ENCODE measurements around the gene GOLPH3L.
"Not testable (repeated sequence)": the region's sequence is repeated elsewhere in the genome, so short reads cannot be mapped to it uniquely, and the experiment has no call there.

GOLPH3L gene

DNA sequence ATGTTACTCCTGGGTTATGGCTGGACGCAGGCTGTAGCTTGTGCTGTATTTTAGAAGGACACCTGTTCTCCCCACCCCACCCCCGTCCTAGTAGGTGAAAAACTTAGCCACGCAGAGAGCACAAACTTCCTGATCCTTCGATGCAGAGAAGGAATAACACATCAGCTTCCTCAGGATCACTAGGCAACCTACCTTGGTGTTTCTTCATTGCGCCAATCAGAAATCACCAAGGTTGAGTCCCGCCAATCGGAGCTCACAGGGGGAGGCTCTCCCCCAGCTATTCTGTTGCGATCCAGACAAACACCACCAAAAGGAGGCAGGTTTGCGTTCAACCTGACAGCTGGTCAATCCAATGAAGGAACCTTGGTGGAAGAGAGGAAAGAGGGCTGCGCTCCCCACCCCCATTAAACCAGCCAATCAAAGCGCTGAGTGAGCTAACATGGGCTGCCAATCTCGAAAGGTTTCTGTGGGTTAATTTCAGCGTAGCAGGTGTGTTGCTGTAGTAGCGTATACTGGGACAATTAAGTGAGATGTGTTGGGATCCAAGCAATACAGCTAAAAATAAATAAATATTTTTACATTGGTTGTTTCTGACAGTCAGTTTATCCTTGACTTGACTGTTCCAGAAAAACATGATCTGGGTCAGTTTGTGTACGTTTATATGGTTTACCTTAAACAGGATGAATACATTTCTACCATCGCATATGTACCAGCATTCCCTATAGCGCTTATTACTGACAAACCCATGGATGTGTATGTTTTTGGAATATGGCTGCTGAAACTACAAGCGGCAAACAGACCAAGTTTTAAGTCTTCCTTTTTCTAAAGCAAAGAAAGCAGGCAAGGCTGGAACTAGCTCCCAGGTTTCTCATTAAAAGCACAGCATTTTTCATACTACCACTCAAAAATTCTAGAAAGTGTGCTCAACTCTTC lies at the start of gene GOLPH3L:
GOLPH3L (minus strand) TSS at position 160 of the 933 bp plus-strand sequence. CDS start 2,316 bp downstream, outside the sequence.
- peak; percentile 78 to 94 (median 91) for DNase-seq

- no peak for DNase-seq
Measured at GRCh38 chr1:150730130-150730721, 33.3 kb upstream of the GOLPH3L start.

DNA sequence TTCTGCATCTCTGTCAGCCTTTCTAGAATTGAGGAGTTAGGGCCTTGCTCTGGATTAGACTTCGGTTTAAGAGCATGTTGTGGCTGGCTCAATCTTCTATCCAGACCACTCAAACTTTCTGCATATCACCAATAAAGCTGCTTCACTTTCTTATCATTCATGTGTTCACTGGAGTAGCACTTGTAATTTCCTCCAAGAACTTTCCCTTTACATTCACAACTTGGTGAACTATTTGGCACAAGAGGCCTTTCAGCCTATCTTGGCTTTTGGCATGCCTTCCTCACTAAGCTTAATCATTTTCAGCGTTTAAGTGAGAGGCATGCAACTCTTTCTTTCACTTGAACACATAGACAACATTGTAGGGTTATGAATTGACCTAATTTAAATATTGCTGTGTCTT lies 27.4 kb upstream of the GOLPH3L start:
- no peak for DNase-seq

DNA sequence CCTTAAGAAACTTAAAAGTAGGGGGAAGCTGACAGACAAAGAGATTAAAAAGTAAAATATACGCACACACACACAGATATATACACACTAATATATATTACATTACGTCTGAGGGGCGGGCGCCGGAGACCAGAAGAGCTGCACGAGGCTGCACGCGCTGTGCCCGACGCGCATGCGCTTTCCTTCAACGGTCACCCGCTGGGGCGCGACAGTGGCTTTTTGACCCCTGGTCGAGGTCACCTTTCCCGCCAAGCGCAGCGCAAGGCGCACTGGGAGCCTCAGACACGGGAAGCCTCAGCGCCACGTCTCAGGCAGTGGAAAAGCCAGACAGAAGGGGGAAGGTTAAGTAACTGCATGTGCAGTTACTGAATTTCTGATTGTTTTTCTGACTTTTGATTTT lies 23.7 kb upstream of the GOLPH3L start, which contains the start of gene HORMAD1:
HORMAD1 (minus strand) TSS at position 193 of the 400 bp plus-strand sequence. CDS start 1,390 bp downstream, outside the sequence.
- no peak for DNase-seq

- no peak for DNase-seq
Measured at GRCh38 chr1:150720098-150720497, 23.1 kb upstream of the GOLPH3L start.

- DNase-seq = no peak
Measured at GRCh38 chr1:150718225-150718891, 21.4 kb upstream of the GOLPH3L start.

DNA sequence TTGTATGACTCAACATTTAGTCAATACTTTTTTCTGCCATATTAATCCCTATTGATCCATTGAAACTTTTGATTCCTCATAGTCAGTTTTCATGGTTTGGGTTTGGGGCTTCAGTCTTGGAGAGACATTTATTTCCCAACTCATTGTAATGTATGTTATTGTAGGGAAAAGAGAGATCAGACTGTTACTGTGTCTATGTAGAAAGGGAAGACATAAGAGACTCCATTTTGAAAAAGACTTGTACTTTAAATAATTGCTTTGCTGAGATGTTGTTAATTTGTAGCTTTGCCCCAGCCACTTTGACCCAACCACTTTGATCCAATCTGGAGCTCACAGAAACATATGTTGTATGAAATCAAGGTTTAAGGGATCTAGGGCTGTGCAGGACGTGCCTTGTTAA lies 12.1 kb upstream of the GOLPH3L start:
- not testable (repeated sequence) for DNase-seq

DNA sequence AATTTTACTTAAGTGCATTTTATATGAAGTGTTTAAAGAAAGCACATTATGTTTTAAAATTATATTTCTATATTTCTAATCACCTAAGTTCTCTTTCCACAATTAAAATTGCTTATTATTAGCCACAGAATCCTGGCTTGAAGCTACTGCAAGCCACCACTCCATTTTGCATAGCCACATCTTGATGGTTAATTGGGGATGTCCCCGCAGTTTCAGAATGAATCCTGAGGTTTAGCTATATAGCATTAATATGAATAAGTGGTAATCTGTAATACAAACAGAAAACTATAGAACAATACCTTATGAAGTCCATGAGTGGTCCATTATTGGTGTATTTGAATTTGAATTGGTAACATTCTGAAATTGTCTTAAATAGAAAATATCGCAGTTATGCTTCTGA lies 11.6 kb upstream of the GOLPH3L start:
- DNase-seq = no peak

- no peak for DNase-seq
Measured at GRCh38 chr1:150706091-150706490, 9.1 kb upstream of the GOLPH3L start.

GRCh38 chr1:150703427-150703826 lies 6.5 kb upstream of the GOLPH3L start:
- DNase-seq = no peak

DNA sequence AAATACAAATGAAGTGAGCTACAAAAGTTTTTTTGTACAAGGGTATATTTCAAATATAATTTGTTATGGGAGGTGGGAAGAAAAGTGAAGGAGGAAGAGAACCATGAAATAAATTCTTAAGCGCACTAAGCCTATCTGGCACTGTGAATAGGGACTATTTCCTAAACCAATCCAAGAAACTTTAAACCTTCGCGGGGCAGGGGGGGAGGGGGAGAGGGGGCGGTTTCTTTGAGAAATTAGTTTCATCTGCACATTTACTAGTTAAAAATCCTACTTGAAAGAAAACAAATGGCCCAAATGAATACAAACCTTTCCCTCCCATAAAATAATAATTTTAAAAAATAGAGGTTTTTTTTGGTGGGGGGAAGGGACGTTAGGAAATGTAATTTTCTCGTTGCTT lies 364 bp downstream of the GOLPH3L start:
- peak in 1 of 6 experiments; percentile 35 for DNase-seq

DNA sequence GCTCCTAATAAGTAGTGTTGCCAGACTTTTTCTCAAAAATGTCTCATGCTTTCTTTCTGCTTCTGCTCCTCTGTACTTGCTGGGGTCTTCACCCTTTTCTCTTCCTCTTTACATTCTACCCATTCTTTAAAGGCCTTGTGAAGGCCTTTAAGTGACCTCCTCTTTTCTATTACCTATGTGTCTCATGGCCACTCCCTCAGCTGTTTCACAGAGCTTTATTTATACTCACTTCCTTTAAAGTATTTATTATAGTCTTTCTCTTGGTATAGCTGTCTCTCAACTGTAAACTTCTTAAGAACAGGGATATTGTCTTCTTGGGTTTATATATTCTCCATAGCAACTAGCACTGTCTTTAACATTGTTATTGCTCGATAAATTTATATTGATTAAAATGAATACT lies 792 bp downstream of the GOLPH3L start:
- no peak for DNase-seq

- no peak for DNase-seq
Measured at GRCh38 chr1:150695561-150695960, 1.4 kb downstream of the GOLPH3L start.

- DNase-seq = no peak
Measured at GRCh38 chr1:150692720-150693119, 4.2 kb downstream of the GOLPH3L start.

- no peak for DNase-seq
Measured at GRCh38 chr1:150688763-150689162, 8.2 kb downstream of the GOLPH3L start.

DNA sequence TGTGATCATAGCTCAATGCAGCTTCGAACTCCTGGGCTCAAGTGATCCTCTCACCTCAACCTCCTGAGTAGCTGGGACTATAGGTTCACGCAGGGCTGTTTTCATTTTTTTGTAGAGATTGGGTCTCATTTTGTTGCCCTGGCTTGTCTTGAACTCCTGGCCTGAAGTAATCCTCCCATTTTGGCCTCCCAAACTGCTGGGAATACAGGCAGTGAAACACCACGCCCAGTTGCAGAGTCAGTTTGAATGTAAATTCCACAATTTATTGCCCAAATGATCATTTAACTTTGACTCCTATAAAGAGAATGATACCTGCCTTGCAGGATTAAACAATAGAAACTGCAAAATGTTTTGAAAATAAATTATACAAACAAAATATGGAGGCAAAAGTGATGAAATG lies 10.7 kb downstream of the GOLPH3L start:
- DNase-seq = no peak

GRCh38 chr1:150683914-150684313 lies 13.0 kb downstream of the GOLPH3L start:
- no peak for DNase-seq

DNA sequence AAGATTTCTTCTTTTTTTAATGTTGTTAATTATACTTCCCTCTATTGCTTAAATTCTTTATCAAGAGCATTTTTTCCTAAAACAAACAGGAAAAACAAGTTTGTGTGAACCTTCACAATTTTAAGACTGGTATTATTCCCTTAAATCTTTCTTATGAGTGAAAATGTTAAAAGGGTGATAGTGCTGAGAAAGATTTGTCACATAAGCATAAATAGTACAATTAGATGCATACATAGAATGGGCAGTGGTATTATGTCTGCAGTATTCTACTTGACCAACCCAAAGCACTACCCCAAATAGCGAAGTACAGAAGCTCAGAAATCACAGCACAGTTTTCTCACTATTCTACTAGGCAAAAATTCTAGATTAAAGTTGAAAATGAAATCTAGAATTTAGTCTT lies 18.0 kb downstream of the GOLPH3L start:
- DNase-seq = no peak

DNA sequence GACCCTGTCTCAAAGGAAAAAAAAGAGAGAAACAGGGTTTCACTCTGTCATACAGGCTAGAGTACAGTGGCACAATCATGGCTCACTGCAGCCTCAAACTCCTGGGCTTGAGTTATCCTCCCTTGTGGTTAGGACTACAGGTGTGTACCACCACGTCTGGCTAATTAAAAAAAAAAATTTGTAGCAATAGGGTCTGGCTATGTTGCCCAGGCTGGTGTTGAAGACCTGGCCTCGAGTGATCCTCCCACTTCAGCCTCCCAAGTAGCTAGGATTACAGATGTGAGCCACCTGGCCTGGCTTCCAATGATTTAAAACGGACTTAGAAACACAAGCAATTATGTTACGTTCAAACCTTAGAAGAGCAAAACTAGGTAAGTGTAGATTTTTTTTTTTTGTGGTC lies 22.1 kb downstream of the GOLPH3L start:
- no peak for DNase-seq

GRCh38 chr1:150663321-150663720 lies 33.6 kb downstream of the GOLPH3L start:
- no peak for DNase-seq

DNA sequence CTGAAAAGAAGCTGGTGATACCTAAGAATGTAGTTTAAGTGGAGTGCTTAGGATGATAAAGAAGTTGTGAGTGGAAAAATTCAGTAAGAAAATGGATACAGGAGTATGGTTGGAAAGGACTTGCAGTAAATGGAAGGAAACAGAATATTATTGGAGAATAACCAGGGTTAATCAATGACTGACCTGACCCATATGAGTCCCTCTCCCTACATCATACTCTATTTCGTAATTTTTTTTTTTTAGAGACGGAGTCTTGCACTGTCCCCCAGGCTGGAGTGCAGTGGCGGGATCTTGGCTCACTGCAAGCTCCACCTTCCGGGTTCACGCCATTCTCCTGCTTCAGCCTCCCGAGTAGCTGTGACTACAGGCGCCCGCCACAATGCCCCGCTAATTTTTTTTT lies 34.1 kb downstream of the GOLPH3L start:
- DNase-seq = no peak

DNA sequence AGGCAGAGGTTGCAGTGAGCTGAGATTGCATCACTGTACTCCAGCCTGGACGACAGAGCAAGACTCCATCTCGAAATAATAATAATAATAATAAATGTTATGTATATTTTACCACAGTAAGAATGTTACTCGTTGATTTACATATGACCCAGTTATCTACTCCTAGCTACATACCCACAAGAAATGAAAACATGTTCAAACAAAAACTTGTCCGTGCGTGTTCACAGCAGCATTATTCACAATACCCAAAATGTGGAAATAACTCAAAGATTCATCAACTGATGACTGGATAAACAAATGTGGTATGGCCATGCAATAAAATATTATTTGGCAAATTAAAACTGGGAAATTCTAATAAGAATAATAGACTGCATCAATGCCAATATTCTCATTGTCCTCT lies 35.8 kb downstream of the GOLPH3L start:
- no peak for DNase-seq

DNA sequence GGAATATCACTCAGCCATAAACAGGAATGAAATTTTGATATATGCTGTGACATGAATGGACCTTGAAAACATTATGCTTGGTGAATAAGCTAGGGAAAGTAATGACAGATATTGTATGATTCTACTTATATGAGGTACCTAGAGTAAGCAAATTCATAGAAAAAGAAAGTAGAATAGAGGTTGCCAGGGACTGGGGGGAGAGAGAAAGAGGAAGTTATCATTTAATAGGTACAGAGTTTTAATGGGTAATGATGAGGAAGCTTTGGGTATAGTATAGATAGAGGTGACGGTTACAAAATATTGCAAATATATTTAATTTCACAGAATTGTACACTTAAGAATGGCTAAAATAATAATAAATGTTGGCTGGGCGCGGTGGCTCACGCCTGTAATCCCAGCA lies 36.4 kb downstream of the GOLPH3L start:
- DNase-seq = no peak

GRCh38 chr1:150657064-150657463 lies 39.9 kb downstream of the GOLPH3L start:
- not testable (repeated sequence) for DNase-seq
